Amniotic epithelial cell (primary cell): ENCODE results near the gene CA10.

ENCODE experiments used
- DNase-seq: peaks from one replicate; pipeline ENCODE4 v3.0.0-alpha.2; 2010; ENCODE audit warnings: low read depth

Gene CA10

DNA sequence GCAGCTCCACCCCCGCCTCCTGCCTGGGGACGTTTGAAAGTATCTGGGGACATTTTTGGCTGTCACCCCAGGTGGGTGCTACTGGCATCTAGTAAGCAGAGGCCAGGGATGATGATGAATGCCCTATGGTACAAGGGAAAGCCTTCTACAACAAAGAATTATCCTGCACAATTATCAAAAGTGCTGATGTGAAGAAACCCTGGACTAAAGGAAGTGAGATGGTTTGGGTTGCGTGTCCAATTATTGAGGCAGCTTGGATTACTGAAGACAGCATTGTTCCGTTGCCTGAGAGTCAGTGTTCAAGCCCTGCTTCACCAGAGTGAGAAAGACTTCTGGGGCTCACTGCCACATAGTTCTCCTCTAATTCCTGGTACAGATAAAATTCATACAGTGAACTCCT lies 343.4 kb downstream of the CA10 start:
- no peak for DNase-seq

DNA sequence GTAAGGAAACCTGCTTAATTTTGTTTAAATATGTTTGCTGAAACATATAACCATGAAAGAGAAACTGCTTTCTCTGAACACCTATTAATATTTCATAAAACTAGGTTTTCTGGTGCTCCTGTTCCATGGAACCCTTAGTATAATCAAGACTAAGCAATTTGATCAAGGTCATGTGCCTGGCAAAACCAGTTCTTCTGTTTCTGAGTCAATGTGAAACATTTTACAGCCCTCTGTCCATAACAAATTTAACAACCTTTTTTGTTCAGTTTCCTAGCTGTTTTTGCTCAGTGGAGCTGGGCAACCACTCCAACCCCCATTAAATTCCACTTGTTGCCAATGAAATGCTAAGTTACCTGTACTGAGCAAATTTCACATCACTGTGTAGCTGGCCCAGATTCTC lies 344.0 kb downstream of the CA10 start:
- no peak for DNase-seq

DNA sequence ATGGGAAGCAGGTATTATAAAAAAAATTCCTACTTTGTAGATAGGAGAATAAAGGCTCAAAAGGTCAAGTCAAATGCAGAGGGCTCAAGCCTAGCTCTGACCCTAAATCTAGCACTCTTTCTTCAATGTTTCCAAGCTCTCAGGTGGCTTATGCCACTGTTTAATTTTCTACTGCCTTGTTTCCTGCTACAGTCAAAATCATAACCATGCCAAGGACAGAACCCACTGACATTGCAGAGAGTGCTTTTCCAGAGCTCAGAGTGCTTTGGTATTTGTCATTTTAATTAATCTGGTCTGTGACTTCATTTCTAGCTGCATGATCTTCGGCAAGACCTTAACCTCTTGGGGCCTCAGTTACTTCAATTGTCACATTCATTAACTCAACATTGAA lies 344.7 kb downstream of the CA10 start:
- DNase-seq: no peak

DNA sequence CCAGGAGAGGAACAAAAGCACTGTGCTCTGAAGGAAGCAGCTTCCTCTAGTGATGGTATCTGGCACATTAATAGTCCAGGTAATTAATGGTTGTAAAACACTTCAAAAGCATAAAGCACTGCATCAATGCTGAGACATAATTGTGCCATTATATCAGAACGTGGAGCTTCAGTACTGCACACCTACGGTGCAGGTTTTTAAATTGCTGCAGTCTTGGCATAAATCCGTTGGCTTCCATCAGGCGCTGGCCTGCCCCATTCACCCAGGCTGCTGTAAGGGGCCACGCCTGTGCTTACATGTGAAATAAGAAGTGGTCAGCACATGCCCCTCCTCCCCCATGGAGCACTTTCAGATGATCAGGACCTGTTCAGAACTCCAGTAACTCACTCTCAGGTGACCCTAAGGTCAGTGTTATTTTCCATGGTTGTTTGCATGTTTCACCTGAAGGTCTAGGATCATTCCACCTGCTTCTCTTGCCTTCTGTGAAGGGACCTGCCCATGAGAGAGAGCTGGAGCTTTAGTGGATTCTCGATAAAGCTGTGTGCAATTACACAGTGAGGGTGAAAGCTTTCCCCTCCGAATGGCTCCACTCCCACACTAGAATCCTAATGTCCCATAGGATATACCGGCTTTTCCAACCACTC lies 345.3 kb downstream of the CA10 start:
- DNase-seq: no peak

DNA sequence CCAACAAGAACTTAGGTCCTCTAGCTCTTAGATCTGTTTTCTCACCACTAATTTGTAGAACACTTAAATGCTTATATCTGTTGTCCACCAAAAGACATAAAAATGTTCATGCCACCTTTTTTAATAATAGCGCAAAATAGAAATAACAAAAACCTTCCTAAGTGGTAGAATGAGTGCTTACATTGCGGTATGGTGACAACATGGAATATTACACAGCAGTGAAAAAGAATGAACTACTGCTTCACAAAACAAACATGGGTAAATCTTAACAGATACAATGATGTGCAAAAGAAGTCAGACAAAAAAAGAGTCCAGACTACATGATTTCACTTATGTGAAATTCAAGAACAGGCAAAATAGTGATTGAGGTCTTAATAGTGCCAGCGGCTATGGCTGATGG lies 351.1 kb downstream of the CA10 start:
- DNase-seq: no peak

DNA sequence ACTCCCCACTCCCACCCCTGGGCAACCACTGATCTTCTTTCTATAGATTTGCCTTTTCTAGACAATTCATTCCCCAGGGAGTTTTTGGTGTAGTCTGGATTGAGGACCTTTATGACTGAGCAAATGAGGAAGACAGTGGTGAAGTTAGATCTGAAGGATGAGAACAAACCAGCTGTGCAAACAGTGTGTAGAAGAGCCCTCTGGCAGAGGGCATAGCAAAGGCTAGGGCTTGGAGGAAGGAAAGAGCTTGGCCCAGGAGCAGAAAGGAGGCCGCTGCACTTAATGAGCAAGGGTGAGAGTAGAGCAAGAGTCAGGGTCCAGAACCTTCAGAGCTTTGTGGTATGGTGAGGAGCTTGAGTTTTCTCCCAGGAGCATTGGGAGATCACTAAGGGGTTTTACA lies 352.7 kb downstream of the CA10 start:
- no peak for DNase-seq

DNA sequence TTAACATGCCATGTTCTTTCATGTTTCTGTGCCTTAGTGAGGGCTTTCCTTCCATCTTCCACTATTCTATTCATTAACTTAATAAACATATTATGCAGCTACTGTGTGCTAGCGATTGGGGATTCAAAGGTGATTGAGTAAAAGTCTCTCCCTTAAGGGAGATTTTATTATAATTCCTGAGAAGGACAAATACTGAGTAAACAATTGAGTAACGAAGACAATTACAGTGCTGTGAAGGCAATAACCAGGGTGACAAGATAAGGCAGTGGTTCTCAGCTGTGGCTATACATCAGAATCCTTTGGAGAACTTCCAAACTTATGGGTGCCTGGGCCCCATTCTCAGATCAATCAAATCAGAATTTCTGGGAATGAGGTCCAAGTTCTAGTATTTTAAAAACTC lies 353.3 kb downstream of the CA10 start:
- no peak for DNase-seq

DNA sequence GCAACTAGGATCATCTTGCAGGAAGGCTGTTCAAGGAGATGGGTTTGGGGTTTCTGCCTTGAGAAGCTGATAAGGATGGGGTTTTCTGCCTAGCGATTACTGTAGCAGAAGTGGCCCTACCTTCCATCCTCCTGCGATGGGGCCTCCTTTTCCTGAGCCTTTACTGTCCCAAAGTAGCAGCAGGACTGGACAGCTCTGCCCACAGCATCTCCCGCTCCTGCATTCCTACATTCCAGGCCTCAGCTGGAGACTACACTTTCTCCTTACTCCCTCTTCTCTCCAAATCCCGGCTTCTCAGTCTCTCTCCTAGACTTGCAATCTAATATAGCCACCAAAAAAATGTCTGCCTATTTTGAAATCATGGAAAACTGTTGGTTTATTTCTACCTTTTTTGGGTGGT lies 355.4 kb downstream of the CA10 start:
- DNase-seq: no peak

DNA sequence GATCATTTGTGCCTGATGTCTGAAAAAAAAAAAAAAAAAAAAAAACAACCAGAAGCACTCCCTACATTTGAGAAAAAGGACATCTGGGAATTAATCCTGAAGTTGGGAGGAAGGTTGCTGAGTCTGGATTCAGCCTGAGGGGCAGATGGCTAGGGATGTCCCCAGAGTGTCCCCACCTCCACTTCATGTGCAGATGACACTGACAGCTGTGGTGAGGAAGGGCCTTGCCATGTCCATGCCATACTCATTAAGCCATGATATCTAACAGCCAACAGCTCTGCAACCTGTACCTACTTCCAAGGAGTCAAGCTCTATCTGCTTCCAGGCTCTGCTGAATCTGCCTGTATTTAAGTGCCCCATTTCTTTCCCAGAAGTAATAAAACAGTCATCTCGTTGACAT lies 356.0 kb downstream of the CA10 start:
- no peak for DNase-seq

DNA sequence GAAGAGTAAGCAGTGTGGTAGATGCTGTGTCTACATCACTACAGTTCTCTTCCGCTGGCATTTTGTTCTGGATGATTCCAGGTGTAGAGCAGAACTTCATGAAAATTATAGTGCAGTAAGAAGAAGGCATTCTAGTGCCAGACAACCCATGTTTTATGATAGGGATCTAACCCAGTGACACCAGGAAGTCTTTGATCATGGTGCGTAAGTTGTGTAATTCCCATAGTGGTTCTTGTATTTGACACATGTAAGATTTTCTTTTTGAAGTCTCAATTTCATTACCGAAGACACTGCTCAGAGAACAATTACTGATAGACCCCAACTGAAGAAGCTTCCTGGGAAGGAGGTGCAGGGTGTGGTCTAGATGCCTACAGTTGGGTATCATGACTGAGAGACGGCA lies 356.9 kb downstream of the CA10 start:
- no peak for DNase-seq

DNA sequence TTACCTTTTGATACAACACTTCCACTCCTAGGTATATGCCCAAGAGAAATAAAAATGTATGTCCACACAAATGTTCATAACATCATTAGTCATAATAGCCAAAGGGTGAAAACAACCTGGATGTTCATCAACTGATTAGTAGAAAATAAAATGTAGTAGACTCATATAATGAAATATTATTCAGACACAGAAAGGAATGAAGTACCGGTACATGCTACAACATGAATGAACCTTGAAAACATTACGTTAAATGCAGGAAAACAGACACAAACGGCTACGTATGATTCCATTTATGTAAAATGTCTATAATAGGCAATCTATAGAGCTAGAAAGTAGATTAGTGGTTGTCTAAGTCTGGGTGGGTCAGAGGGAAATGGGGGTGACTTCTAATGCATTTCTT lies 358.5 kb downstream of the CA10 start:
- DNase-seq: no peak

DNA sequence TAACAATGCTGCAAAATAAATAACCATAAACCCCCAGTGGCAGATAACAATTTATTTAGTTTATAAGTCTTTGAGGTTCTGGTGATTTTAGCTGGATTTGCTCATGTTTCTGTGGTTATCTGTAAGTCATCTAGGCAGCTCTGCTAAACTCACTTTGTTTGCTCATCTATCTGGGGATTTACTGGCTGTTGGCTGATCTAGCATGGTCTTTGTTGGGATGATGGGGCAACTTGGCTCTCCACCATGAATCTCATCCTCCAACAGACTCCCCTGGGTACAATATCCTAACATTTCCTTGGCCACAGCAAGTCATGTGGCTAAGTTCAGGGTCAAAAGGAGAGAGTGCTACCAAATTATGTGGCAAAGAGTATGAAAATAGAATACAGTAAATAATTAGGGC lies 359.3 kb downstream of the CA10 start:
- no peak for DNase-seq

DNA sequence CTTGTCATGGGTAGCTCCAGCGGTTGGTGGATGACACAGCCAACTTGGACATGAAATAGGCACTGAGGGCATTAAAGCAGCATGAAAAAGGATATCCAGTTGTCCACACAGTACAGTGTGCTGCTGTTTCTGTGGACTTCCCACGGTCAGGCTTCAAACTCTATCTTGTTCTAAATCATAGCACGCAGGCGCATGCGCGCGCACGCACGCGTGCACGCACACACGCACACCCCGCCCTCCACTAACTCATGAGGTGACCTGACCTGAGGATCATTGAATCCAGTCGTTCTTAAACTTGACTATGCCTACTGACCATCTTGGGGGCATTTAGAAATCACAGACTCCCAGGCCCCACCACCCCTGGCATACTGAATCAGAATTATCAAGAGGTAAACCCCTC lies 361.4 kb downstream of the CA10 start:
- DNase-seq: no peak

DNA sequence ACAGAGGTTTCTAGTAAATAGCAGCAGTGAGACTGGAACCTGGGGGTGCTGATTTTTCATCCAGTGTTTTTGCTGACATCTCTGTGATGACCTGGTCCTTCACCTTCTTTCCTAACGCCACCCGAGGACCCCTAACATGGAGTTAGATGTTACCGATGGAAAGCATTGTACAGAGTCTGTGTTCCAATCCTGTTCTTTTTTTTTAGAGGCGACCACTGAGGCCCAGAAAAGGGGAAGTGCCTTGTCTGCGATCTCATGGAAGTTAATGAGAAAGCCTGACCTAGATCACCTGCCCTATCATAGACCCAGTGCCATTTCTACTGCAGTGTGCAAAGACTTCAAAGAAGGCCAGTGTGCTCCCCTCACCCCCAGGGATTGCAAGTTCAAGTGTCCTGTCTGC lies 362.5 kb downstream of the CA10 start:
- no peak for DNase-seq

DNA sequence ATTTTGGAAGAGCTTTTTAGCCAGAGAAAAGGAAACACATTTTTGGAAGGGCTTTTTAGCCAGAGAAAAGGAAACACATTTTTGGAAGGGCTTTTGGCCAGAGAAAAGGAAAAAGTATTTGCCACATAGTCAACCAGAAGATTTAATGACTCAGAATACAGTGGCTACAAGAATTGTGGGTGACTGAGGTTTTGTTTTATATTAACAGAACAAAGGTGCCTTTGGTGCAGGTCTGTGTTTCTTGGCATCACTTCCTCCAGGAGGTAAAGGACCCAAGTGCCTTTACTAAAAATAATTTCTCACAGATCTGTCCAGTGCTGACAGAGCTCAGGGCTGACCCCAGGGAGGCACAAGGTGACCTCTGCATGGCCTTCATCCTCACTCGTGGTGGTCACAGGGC lies 363.1 kb downstream of the CA10 start:
- no peak for DNase-seq

DNA sequence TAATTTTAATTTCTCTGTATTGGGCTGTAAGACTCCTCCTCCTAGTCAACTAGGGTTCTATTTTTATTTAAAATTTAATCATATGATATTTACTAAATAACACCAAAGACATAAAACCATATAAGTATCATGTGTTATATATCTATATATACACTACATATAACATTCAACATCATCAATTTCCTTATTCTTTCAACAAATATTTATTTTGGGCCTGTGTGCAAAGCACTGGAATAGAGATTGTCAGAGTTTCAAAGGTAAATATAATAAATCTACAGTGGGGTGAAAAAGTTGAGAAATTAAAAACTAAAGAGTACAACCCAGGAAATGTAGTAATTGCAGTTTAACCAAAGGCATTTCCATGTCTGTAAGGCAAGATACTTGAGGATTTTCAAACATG lies 364.0 kb downstream of the CA10 start:
- DNase-seq: no peak

DNA sequence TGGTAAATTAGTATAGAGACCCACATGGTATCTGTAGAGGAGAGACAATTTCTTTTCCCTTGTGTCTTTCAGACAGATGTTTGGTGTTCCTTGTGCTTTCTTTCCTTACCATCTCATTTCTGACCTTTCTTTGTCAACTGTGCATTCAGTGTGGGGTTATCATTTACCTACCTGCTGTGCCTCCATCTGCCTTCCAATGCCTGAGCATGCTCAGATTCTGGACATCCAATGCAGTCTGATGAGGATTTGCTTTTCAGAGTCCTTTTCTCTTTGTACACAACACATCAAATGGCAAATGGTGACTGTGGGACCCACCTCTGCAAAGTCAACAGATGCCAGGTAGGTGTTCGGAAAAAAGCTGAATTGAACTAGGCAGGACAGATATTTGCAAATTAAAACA lies 364.8 kb downstream of the CA10 start:
- no peak for DNase-seq

DNA sequence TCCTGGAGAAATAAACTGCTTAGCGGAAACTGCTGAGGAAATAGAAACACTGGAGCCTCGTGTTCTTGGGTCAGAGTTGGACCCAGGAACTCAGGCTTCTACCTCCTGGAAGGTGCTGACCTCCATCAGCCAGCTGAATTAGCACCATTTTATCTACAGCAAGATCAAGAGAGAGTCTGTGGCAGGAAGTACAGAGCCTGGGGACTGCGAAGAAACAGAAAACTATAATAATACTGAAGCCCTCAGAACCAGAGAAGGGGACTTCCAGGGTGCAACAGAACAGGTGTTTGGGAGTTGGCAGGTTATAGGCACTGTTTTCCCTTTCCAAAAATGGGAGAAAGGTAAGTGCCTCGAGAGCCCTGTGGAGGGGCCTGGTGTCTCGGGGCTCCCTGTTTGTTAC lies 379.7 kb downstream of the CA10 start:
- no peak for DNase-seq

DNA sequence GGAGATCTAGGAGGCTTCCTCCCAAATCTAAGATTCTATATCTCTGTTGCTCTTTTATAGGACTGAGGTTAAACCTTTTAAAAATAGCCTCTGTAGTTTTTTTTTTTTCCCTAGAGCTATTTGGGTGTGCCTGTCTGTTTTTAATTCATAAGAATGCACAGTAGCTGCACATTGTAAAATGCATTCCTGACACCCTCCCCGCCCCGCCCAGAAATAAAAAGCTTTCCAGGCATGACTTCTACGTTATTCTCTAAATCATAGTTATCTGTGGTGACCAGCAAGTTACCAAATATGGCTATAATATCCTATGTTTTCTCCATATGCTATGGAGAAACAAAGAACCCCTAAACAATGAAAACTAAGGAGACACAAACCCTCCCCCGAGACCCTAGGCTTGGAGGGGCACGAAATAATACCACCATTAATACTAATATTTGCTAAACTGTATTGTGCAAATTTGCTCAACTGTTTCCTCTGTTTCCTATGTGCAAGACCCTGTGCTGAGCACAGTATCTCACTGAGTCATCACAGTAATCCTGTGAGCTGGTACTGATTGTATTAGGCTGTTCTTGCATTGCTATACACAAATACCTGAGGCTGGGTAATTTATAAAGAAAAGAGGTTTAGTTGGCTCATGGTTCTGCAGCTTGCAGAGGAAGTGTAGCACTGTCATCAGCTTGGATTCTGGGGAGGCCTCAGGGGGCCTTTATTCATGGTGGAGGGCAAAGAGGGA lies 388.3 kb downstream of the CA10 start:
- DNase-seq: no peak

DNA sequence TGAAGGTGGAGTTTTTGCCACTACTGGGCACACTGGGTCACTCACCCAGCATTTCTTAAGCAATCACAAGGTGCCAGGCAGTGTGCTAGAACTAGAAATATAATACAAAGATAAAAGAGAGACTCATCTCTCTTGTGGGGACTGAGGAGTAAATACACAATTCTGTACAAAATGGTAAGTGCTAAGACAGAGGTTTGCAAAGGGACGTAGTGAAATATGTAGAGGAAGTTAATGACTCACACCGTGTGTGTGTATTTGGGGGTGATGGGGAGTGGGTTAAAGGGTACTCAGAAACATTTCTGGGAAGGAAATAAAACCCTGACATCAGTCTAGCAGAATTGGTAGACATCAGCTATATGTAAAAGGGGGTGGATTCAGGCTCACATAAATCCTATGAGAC lies 389.3 kb downstream of the CA10 start:
- no peak for DNase-seq

DNA sequence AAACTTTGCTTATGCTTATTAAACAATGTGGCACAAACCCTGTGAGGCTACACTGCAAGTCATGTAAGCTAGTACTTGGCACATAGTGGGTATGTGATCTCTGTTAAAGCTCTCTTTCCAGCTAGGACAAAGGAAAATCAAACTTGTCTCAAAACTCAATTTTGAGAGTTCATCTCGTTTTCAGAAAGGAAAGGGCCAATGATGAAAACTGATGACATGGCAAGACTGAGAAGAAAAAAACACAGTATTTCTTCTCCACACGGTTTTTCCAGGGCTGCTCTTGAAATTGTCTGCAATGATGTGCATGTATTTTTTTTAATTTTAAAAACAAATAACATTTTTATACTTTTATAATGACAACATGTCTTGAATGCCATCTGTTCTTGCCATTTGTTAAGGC lies 389.8 kb downstream of the CA10 start:
- no peak for DNase-seq

DNA sequence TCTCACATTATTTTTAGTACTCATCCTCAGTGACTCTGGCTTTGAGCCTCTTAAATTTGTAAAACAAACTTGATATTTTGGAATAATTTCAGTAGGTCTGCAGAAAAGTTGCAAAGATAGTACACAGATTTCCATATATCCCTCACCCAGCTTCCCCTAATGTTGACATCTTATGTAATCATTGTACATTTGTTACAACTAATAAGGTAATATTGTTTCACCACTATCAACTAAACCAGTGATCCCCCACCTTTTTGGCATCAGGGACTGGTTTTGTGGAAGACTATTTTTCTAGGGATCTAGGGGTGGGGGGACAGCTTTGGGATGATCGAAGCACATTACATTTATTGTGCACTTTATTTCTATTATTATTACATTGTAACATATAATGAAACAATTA lies 391.2 kb downstream of the CA10 start:
- DNase-seq: no peak

DNA sequence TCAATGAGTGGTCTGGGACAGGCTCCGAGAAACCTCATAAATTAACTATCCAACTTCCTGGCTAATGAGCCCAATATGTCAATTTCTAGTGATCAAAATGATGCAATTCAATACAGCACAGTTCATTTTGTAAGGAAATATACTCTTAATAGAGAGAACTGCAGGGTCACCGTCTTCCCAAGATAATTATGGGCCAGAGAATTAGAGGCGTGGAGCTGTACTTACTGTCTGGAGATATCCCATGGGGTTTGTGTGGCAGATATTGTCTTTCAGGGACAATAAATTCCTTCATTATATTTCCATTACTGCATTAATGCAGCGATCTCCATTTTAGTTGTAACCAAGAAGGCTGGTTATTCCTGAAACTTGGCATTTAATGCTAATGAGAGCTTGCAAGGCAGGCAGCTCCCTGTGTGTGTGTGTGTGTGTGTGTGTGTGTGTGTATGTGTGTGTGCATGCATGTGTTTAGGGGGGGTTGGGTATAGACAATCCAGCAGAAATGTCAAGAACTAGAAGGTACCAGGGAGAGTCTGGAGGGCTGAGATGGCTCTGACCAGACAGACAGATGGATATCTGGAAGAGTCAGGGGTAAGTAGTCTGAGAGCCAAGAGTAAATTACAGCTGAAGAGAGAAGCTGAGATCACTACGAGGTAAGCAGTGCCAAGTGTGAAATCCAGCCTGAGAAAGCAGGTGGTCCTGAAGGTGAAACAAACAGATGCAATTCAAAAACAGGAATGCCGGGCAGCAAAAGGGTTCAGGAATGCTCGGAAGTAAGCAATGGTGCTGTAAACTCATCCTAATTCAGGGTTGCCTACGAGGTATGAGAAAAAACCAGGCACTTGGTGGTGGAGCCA lies 393.0 kb downstream of the CA10 start:
- DNase-seq: no peak
